HG03139 (cell line): ENCODE measurements around the gene POU2F3.

ENCODE experiments used
- ATAC-seq: cut with Tn5 transposase; IDR thresholded peaks from one replicate; pipeline ENCODE4 v1.9.1; 2021; ENCODE audit not compliant: unreplicated experiment

The POU2F3 gene

GRCh38 chr11:120337355-120338106, 97.6 kb downstream of the POU2F3 start:
- ATAC-seq, result no peak

GRCh38 chr11:120338107-120338933, 98.4 kb downstream of the POU2F3 start:
- no peak for ATAC-seq

GRCh38 chr11:120339394-120339890, 99.5 kb downstream of the POU2F3 start:
- no peak for ATAC-seq

- ATAC-seq, result no peak
Observed at GRCh38 chr11:120340529-120340928, 100.6 kb downstream of the POU2F3 start.

- ATAC-seq, result no peak
Observed at GRCh38 chr11:120342226-120342625, 102.3 kb downstream of the POU2F3 start.

GRCh38 chr11:120342678-120343077, 102.7 kb downstream of the POU2F3 start:
- no peak for ATAC-seq

- no peak for ATAC-seq
Observed at GRCh38 chr11:120343429-120343828, 103.5 kb downstream of the POU2F3 start.

- ATAC-seq, result peak; percentile 88
Observed at GRCh38 chr11:120344302-120345004, 104.5 kb downstream of the POU2F3 start.

GRCh38 chr11:120346233-120346632, 106.3 kb downstream of the POU2F3 start:
- ATAC-seq, result no peak

GRCh38 chr11:120350637-120351036, 110.7 kb downstream of the POU2F3 start:
- no peak for ATAC-seq

- ATAC-seq, result no peak
Observed at GRCh38 chr11:120352405-120352804, 112.5 kb downstream of the POU2F3 start.

GRCh38 chr11:120354068-120354467, 114.1 kb downstream of the POU2F3 start:
- ATAC-seq, result no peak

- no peak for ATAC-seq
Observed at GRCh38 chr11:120354779-120355178, 114.8 kb downstream of the POU2F3 start.

- no peak for ATAC-seq
Observed at GRCh38 chr11:120357620-120358019, 117.7 kb downstream of the POU2F3 start.

- no peak for ATAC-seq
Observed at GRCh38 chr11:120358729-120359128, 118.8 kb downstream of the POU2F3 start.

- ATAC-seq, result no peak
Observed at GRCh38 chr11:120363436-120363835, 123.5 kb downstream of the POU2F3 start.

- ATAC-seq, result no peak
Observed at GRCh38 chr11:120365512-120365911, 125.6 kb downstream of the POU2F3 start.
